GM11168 (cell line): ENCODE data around the gene TMEM30B.
"Not testable (repeated sequence)": the region's sequence is repeated elsewhere in the genome, so short reads cannot be mapped to it uniquely, and the experiment has no call there.

ENCODE experiments used
- in situ Hi-C: fragments of 300-500 bp; cut with MboI; formaldehyde crosslinking; loops from one replicate; pipeline ENCODE4 v1.12.0; 2022; ENCODE audit warnings: low sequenced_read_pairs; ENCODE audit not compliant: unreplicated experiment

Gene TMEM30B

DNA sequence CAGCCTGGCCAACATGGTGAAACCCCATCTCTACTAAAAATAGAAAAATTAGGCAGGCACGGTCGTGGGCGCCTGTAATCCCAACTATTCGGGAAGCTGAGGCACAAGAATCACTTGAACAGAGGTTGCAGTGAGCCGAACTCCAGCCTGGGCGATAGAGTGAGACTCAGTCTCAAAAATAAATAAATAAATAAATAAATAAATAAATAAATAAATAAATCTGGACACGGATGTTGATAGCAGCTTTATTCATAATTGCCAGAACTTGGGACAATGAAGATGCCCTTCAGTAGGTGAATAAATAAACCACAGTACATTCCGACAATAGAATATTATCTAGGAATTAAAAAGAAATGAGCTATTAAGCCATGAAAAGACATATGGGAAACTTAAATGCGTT is 31.1 kb downstream of the TMEM30B start:
- in situ Hi-C loops, result loop anchor here (10.0 to 25.0 kb wide), 2 partner anchors 615 to 913 kb away; no protein-coding TSS in a partner anchor

DNA sequence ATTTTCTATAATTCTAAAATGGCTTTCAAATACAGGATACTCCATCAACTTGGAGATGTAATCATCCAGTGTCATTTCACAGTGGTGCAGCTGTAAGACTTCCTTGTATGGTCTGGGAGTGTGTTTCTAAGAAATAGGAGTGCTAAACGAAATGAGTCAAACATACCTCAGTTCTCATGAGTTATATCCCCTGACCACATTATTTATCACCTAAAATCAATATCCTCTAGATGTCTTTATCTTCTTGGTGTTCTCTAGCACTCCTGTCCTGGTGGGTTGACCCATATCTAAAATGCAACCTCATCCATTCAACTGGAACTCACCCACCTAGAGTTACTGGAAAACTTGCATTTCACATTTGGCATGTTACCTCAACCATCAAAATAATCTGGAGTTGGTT is 33.2 kb downstream of the TMEM30B start:
- in situ Hi-C loops, result no loop called here

DNA sequence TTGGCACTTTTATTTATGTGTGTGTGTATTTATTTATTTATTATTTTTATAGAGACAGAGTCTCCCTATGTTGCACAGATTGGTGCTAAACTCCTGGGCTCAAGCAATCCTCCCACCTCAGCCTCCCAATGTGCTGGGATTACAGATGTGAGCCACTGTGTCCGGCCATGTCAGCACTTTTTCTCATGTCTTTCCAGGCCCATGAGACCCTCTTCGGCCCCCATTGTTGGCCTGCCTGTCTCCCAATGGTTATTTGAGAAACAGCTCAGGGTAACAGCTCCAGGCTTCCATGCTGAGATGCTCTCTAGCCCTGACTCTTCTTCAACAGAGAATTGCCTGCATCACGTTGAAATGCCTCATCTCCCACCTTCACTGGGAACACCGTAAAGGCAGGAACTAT is 34.4 kb downstream of the TMEM30B start:
- in situ Hi-C loops, result no loop called here

DNA sequence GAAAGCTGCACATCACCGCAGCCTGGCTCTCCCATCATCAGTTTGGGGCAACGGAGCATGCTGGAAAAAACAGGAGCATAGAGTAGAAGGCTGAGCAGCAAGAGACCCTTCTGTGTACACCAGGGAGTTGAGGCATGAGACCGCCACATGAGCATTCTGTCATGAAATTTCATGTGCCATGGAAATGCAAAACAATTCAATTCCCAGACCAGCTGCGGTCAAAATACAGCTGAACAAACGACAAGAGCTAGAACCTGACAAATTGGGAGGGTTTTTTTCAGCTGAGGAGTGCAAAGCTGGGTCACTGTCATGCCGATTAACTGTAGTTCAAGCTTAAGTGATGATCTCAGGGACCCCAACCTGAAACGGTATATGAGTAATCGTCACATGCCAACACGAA is 37.1 kb downstream of the TMEM30B start:
- in situ Hi-C loops, result no loop called here

DNA sequence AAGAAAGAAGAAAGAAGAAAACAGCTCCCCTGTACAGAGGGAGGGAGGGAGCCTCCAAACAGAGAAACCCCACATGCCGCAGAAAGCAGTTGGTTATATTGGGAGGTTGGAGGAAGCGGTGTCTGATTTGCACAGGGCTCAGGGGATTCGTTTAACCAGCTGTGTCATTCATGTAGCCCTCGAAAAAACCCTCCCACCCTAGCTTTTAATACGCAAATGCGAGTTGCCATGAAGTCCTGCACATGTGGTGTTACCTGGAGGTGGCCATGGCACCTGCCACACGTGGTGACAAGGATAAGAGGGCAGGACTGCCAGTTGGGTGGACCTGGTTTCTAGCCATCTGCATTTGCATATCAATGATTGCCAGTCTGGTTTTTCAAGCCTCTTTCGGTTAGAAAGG is 40.9 kb downstream of the TMEM30B start:
- in situ Hi-C loops, result no loop called here

DNA sequence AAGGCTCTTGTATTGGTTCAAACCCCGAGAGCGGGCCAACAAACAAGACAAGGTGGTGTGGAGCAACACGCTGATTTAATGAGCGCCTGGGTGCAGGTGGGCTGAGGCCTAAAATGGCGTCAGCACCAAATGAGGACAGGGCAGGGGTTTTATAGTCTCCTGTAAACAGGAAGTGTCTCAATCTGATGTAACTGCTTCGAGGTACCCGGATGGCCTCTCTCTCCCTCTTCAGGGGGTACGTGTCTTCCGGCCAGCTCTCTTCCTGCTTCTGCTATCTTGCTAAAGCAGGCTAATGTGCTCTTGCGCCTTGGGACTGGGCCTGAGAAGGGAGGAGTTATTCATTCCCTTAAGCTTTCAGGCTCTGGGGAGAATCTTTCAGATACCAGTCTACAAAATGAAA is 41.9 kb downstream of the TMEM30B start:
- in situ Hi-C loops, result not testable (repeated sequence)

DNA sequence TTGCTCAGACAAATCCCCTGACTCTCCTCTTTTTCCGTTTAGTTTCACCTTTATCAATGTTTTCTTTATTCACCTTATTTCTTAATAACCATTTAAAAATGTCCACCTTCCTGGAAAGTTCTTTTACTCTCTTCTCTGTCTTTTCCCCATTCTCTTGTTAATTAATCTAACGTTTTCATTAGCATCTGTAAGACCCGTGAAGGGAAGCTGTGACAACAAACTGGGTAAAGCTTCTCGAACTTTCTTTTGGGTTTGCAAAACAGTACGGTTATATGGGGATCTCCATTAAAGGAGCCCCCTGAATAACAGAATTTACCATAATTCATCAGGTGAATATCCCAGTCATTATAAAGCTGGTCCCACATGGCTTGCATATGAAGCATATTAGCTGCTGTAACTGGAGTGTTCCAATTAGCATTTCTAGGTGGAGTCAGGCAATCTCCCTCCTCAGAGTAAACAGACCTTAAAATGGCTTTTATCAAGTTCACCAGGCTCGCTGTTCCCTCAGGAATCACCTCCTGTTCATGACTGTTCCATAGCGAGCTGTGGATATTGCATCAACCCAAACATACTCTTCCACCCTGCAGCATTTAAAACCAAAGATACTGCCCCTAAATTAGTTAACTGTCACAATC is 42.4 kb downstream of the TMEM30B start:
- in situ Hi-C loops, result no loop called here

DNA sequence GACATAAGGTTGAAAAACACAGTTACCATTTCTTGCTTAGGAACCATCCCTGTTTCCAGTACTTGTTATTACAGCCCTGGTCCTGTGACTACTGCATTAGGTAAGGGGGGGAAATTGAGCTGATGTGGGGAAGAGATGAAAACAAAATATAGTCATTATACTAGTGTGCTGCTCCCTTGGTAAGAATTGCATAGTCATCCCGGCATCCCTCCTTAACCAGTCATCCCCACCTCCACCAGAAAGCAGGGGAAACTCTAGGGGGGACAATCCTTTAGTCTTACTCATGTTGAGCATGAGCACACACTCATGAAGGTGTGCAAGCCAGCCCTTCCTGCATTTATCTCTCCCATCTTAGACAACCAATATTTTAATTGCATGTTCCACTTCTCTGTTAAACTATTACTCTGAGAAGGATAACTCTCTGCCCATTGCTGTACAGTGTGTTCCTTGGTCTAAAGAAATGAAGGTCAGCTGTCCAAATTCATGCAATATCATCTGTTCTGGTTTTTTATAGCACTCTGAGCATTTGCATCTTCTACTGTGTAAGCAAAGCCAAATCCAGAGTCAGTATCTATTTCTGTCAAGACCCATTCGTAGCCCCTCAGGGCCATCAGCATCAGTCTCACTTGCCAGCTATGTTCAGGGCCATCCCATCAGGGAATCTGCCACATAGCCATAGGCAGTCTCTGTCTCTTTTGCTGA is 46.8 kb downstream of the TMEM30B start:
- in situ Hi-C loops, result no loop called here

DNA sequence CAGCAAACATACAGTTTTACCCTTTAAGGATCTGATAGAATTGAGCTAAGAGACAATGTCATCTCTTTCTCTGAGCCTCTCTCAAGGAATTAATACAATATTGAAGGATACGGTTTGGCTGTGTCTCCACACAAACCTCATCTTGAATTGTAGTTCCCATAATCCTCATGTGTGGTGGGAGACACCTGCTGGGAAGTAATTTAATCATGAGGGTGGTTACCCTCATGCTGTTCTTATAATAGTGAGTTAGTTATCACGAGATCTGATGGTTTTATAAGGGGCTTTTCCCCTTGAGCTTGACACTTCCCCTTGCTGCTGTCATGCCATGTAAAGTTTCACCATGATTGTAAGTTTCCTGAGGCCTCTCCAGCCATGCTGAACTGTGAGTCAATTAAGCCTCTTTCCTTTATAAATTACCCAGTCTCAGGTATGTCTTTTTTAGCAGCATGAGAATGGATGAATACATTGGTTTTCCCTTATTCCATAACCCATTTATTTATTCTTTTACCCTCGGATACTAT is 47.6 kb downstream of the TMEM30B start:
- in situ Hi-C loops, result no loop called here

DNA sequence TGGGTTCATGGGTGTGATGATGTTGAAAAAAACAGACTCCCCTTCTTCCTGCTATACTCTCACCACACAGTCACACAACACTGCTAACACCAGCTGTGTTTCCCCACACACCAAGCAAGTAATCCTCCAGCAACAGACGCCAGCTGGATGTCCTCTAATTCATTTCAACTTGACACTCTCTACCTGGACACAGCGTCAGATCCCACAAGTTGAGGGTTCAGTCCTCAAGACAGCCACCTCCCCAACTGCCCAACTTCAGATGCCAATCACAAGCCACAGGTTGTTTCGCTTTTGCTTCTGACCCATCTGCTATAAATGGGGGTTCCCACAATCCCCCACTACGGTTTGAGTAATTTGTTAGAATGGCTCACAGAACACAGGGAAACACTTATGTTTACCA is 49.3 kb downstream of the TMEM30B start:
- in situ Hi-C loops, result no loop called here

DNA sequence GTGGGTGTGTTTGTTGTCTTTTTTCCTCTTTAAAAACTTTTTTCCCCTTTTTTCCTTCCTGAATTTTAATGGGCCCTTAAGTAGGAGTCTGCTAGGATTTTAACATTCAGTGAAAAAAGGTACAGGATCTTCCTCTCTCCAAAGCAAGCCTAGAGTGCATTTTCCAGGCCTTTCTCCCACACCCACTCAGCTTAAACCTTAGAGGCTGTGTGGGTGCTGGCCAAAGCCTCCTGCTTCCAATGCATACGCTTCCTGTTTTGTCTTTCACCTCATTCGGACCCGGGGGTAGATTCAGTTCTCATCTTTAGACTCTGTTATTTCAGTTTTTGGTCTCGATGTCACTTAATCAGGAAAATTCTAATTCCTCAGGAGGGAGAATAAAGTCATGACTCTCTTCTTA is 51.2 kb downstream of the TMEM30B start:
- in situ Hi-C loops, result no loop called here

DNA sequence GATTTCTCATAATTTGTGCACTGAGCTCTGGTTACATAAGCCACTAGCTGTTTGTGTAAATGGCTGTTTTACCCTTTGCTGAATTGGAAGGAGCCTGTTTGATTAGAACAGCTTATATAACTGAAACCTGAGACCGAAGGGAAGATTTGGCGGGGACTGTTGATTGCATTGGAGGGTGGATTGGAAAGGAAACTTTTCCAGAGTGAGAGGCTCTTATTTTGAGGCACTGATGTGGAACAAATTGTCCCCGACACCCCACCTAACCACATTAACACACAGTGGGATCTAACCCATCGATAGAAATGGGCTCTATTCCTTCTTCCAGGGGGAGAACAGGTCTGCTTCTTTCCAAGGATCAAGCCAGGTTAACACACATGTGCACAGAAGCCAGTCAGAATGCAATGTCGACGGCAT is 51.7 kb downstream of the TMEM30B start:
- in situ Hi-C loops, result no loop called here

DNA sequence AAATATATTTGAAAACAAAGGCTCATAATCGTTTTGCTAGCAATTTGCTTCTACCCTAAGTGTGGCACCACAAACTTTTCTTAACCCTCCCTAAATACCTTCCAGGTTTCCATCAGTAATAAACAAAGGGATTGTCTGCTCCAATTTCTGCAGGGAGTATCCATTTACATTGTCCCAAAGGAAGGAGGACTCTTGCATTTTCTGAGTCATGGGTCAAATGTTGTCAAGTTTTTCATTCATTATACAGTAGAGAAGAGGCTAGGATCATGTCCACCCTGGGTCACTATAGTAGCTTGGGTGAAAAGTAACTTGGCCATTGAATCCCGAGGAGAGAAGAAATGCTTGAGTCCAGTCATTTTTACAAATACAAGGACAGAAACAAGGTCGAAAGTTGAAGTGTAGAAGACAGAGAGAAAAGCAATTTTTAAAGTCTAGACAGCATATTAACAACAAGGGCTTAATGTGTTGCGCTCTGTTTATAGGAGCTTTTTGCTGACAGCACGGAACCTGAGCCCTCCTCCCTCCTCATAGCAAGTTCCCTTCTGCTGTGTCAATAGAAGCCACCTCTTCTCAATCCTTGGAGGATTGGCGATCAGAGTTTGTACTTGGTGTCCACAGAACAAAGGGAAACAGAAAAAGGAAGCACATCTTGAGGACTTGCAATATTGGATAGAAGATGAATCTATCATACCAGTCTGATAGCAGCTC is 53.1 kb downstream of the TMEM30B start:
- in situ Hi-C loops, result no loop called here
